ENCODE results near the gene VWA3B. TPM values are rescaled to one million over a fixed set of nuclear protein-coding genes. Genes with fewer than 3 reads are reported as not detected.
"Not testable (repeated sequence)": the region's sequence is repeated elsewhere in the genome, so short reads cannot be mapped to it uniquely, and the experiment has no call there.

VWA3B gene
- total RNA-seq, 2 experiments from 2014 or later, result not detected

DNA sequence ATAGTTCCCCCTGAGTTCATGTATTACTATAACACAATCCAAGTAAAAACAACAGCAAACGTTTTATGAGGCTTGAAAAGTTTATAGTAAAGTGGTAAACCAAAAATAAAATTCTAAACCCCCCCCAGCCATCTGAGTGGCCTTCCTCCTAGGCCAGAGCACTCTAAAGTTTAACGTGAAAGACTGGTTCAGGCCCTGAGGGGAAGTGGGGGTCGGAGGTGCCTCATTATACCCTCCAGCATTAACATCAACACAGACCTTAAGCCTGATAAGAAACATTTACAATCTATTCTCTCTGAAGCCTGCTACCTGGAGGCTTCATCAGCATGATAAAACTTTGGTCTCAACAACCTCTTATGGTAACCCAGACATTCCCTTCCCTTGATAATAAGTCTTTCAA lies 230.2 kb downstream of the VWA3B start:
- no peaks in the 10 kb centered on the region for H3K4me1 ChIP-seq (ENCODE audit: insufficient read depth, low read length, poor library complexity, severe bottlenecking)
- H3K36me3 ChIP-seq (ENCODE audit: insufficient read depth, low read length), result no peaks in the 10 kb centered on the region
- TF ChIP-seq EZH2phosphoT487 (IDR thresholded peaks at IDR 0.05; ENCODE audit: borderline replicate concordance, low read depth, low read length), result no peak
- intact Hi-C loops (cut with micrococcal nuclease; ENCODE audit: unreplicated experiment), result no loop called here
- H3K27ac ChIP-seq (ENCODE audit: low read depth, low read length, poor library complexity, severe bottlenecking), result no peak overlapping the region
- no peak overlapping the region for H2AFZ ChIP-seq (ENCODE audit: low read length)
- POLR2A ChIA-PET, result interaction anchor here (0.6 kb wide), 1 partner anchor 55 kb away, joined by 3 read pairs; no protein-coding TSS in a partner anchor
- no peaks in the 10 kb centered on the region for H3K9me2 ChIP-seq (ENCODE audit: insufficient read depth, low read length)
- no peak for DNase-seq (ENCODE audit: low spot score)
- BruUV-seq (replicated peaks), result no TSS peak
- H3K4me2 ChIP-seq (ENCODE audit: low read length), result no peak overlapping the region
- CTCF ChIA-PET (ENCODE audit: unreplicated experiment), result no interaction called here
- H4K20me1 ChIP-seq (ENCODE audit: insufficient read depth, low read length), result no peaks in the 10 kb centered on the region
- no peaks in the 10 kb centered on the region for H3K79me2 ChIP-seq (ENCODE audit: insufficient read depth, low read depth, low read length)
- H3K9me3 ChIP-seq (ENCODE audit: low read length), result 0 out of 2 replicates have a peak, but pooled peaks cover 4% of the 10 kb centered on the region
- no peak overlapping the region for H3K4me3 ChIP-seq (ENCODE audit: low read depth, low read length, poor library complexity, severe bottlenecking)

DNA sequence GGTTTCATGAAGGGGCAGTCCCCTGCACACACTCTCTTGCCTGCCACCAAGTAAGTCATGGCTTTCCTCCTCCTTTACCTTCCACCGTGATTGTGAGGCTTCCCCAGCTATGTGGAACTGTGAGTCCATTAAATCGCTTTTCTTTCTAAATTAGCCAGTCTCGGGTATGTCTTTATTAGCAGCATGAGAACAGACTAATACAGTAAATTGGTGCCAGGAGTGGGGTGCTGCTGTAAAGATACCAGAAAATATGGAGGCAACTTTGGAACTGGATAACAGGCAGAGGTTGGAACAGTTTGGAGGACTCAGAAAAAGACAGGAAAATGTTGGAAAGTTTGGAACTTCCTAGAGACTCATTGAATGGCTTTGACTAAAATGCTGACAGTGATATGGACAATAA lies 233.2 kb downstream of the VWA3B start:
- H3K4me2 ChIP-seq (ENCODE audit: low read length); H3K4me1 ChIP-seq (ENCODE audit: insufficient read depth, low read length, poor library complexity, severe bottlenecking); H4K20me1 ChIP-seq (ENCODE audit: insufficient read depth, low read length); H3K36me3 ChIP-seq (ENCODE audit: insufficient read depth, low read length); H3K9me2 ChIP-seq (ENCODE audit: insufficient read depth, low read length); intact Hi-C loops (cut with micrococcal nuclease; ENCODE audit: unreplicated experiment); POLR2A ChIA-PET; H3K79me2 ChIP-seq (ENCODE audit: insufficient read depth, low read depth, low read length); H2AFZ ChIP-seq (ENCODE audit: low read length); H3K27ac ChIP-seq (ENCODE audit: low read depth, low read length, poor library complexity, severe bottlenecking); CTCF ChIA-PET (ENCODE audit: unreplicated experiment); H3K4me3 ChIP-seq (ENCODE audit: low read depth, low read length, poor library complexity, severe bottlenecking); BruUV-seq (replicated peaks); DNase-seq (ENCODE audit: low spot score): not testable (repeated sequence)
- H3K9me3 ChIP-seq (ENCODE audit: low read length), result 0 out of 2 replicates have a peak, but pooled peaks cover 16% of the 10 kb centered on the region

DNA sequence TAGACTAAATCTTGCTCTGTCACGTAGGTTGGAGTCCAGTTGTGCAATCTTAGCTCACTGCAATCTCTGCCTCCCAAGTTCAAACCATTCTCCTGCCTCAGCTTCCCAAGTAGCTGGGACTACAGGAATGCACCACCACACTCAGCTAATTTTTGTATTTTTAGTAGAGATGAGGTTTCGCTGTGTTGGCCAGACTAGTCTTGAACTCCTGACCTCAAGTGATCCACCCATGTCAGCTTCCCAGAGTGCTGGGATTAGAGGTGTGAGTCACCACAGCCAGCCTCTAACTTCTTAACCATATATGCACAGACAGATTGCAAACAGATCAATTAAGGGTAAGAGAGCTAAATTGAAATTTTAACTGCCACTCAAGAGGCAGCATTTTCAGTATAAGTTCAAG lies 237.2 kb downstream of the VWA3B start:
- Histone ChIP-seq H3K27ac (ENCODE audit: low read depth, low read length, poor library complexity, severe bottlenecking) (no peak overlapping the region), H3K4me1 (ENCODE audit: insufficient read depth, low read length, poor library complexity, severe bottlenecking) (no peaks in the 10 kb centered on the region), H3K9me2 (ENCODE audit: insufficient read depth, low read length) (no peaks in the 10 kb centered on the region), H3K36me3 (ENCODE audit: insufficient read depth, low read length) (no peaks in the 10 kb centered on the region), H3K4me3 (ENCODE audit: low read depth, low read length, poor library complexity, severe bottlenecking) (no peak overlapping the region), H2AFZ (ENCODE audit: low read length) (no peak overlapping the region), H3K79me2 (ENCODE audit: insufficient read depth, low read depth, low read length) (no peaks in the 10 kb centered on the region), H3K9me3 (ENCODE audit: low read length) (0 out of 2 replicates have a peak, but pooled peaks cover 13% of the 10 kb centered on the region), H4K20me1 (ENCODE audit: insufficient read depth, low read length) (no peaks in the 10 kb centered on the region), H3K4me2 (ENCODE audit: low read length) (no peak overlapping the region)
- ChIA-PET CTCF (ENCODE audit: unreplicated experiment) (no interaction called here), POLR2A (no interaction called here)
- BruUV-seq (replicated peaks), result no TSS peak
- DNase-seq (ENCODE audit: low spot score), result no peak
- intact Hi-C loops (cut with micrococcal nuclease; ENCODE audit: unreplicated experiment), result no loop called here
- TF ChIP-seq, protein P1, sequence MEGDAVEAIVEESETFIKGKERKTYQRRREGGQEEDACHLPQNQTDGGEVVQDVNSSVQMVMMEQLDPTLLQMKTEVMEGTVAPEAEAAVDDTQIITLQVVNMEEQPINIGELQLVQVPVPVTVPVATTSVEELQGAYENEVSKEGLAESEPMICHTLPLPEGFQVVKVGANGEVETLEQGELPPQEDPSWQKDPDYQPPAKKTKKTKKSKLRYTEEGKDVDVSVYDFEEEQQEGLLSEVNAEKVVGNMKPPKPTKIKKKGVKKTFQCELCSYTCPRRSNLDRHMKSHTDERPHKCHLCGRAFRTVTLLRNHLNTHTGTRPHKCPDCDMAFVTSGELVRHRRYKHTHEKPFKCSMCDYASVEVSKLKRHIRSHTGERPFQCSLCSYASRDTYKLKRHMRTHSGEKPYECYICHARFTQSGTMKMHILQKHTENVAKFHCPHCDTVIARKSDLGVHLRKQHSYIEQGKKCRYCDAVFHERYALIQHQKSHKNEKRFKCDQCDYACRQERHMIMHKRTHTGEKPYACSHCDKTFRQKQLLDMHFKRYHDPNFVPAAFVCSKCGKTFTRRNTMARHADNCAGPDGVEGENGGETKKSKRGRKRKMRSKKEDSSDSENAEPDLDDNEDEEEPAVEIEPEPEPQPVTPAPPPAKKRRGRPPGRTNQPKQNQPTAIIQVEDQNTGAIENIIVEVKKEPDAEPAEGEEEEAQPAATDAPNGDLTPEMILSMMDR (conservative IDR thresholded peaks at IDR 0.05; ENCODE audit: low read length), result no peak
- no peak for TF ChIP-seq EZH2phosphoT487 (IDR thresholded peaks at IDR 0.05; ENCODE audit: borderline replicate concordance, low read depth, low read length)

DNA sequence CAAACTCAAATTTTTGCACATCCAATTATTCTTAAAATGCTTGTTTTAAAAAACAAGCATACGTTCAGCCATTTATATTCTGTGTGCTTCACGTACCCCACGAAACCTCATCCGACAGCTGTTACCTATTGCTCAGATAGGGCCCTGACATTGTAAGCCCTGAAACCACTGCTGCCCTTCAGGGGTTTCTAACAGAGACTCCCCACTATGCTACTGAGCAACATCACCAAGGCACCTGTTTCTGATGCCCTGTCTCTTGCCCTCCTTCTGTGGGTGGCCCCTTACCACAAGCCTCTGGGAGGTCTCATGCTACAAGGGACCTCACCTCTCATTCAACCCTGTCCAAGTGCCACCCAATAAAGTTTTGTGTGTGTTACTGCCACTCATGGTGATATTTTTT lies 240.8 kb downstream of the VWA3B start:
- Histone ChIP-seq H3K4me1 (ENCODE audit: insufficient read depth, low read length, poor library complexity, severe bottlenecking) (no peaks in the 10 kb centered on the region), H3K9me3 (ENCODE audit: low read length) (0 out of 2 replicates have a peak, but pooled peaks cover 6% of the 10 kb centered on the region), H2AFZ (ENCODE audit: low read length) (no peak overlapping the region), H3K4me2 (ENCODE audit: low read length) (no peak overlapping the region), H3K79me2 (ENCODE audit: insufficient read depth, low read depth, low read length) (no peaks in the 10 kb centered on the region), H4K20me1 (ENCODE audit: insufficient read depth, low read length) (no peaks in the 10 kb centered on the region), H3K4me3 (ENCODE audit: low read depth, low read length, poor library complexity, severe bottlenecking) (no peak overlapping the region), H3K9me2 (ENCODE audit: insufficient read depth, low read length) (no peaks in the 10 kb centered on the region), H3K36me3 (ENCODE audit: insufficient read depth, low read length) (no peaks in the 10 kb centered on the region), H3K27ac (ENCODE audit: low read depth, low read length, poor library complexity, severe bottlenecking) (no peak overlapping the region)
- intact Hi-C loops (cut with micrococcal nuclease; ENCODE audit: unreplicated experiment), result no loop called here
- ChIA-PET CTCF (ENCODE audit: unreplicated experiment) (no interaction called here), POLR2A (no interaction called here)
- no peak for TF ChIP-seq EZH2phosphoT487 (IDR thresholded peaks at IDR 0.05; ENCODE audit: borderline replicate concordance, low read depth, low read length)
- TF ChIP-seq, protein P1 (conservative IDR thresholded peaks at IDR 0.05; ENCODE audit: low read length), result no peak
- no TSS peak for BruUV-seq (replicated peaks)
- no peak for DNase-seq (ENCODE audit: low spot score)
